ENCODE data around the gene DIP2C. TPM values are rescaled to one million over a fixed set of nuclear protein-coding genes. Genes with fewer than 3 reads are reported as not detected.

The DIP2C gene
- total RNA-seq, 3 donors from 2014 or later, result 8.0 to 72.0 (median 8.5) TPM

- ATAC-seq (no peak), DNase-seq (no peak)
- Histone ChIP-seq H3K4me1 (ENCODE audit: low read depth) (no peaks in the 10 kb centered on the region), H3K36me3 (ENCODE audit: low read depth) (no peaks in the 10 kb centered on the region), H3K4me3 (no peak overlapping the region), H3K9me3 (no peaks in the 10 kb centered on the region)
- intact Hi-C loops (cut with DNase I, micrococcal nuclease), result no loop called here
- no peak for TF ChIP-seq CTCF (IDR thresholded peaks at IDR 0.05)
Measured at GRCh38 chr10:343231-344220, 345.9 kb downstream of the DIP2C start.

DNA sequence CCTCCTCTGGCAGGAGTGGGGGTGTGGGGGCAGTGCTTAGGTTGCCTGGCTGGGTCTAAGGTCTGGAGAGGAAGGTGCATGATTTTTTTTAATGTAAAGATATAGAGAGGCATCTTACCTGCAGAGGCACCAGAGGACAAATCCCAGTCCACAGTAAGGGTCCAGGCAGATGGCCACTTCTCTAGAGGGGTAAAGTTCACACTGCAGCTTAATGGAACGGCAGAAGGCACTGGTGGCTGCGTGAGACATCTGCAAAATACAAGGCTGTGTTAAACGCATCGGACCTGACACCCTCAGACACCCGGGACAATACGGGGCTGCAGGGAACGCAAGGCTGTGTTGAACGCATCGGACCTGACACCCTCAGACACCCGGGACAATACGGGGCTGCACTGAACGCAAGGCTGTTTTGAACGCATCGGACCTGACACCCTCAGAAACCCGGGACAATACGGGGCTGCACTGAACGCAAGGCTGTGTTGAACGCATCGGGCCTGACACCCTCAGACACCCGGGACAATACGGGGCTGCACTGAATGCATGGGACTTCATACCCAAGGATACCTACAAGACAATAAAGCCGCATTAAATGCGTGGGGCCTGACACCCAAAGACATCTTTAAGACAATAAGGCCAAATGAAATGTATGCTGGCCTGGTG, 348.3 kb downstream of the DIP2C start:
- H3K4me1 ChIP-seq (ENCODE audit: low read depth), result no peaks in the 10 kb centered on the region
- intact Hi-C loops (cut with DNase I, micrococcal nuclease), result no loop called here
- TF ChIP-seq CTCF (IDR thresholded peaks at IDR 0.05), result no peak
- H3K36me3 ChIP-seq (ENCODE audit: low read depth), result no peaks in the 10 kb centered on the region
- H3K4me3 ChIP-seq, result no peak overlapping the region
- DNase-seq, result no peak
- ATAC-seq, result no peak
- no peaks in the 10 kb centered on the region for H3K9me3 ChIP-seq

DNA sequence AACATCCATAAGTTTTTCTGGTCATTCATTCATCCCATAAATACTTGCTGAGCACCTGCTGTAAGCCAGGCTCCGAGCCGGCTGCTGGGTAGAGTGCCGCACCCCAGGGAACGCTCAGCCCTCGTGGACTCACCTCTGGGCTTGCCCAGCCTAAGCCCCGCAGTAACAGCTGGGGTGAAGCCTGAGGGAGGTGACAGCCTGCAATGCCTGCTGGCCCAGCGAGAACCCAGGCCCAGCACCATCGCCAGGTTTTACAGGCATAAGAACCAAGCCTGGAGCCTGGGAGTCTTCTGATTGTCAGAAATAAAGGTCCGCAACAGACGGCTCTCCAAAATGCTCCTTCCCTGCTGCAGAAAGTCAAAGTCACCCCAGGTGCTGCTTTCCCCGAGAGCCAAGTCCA, 348.8 kb downstream of the DIP2C start:
- ATAC-seq, result no peak
- no peak for DNase-seq
- Histone ChIP-seq H3K9me3 (no peaks in the 10 kb centered on the region), H3K4me1 (ENCODE audit: low read depth) (no peaks in the 10 kb centered on the region), H3K36me3 (ENCODE audit: low read depth) (no peaks in the 10 kb centered on the region), H3K4me3 (no peak overlapping the region)
- intact Hi-C loops (cut with DNase I, micrococcal nuclease), result no loop called here
- no peak for TF ChIP-seq CTCF (IDR thresholded peaks at IDR 0.05)

- DNase-seq (no peak), ATAC-seq (no peak)
- H3K4me1 ChIP-seq (ENCODE audit: low read depth), result no peaks in the 10 kb centered on the region
- no peak overlapping the region for H3K4me3 ChIP-seq
- intact Hi-C loops (cut with DNase I, micrococcal nuclease), result no loop called here
- no peaks in the 10 kb centered on the region for H3K9me3 ChIP-seq
- no peak for TF ChIP-seq CTCF (IDR thresholded peaks at IDR 0.05)
- no peaks in the 10 kb centered on the region for H3K36me3 ChIP-seq (ENCODE audit: low read depth)
Measured at GRCh38 chr10:339038-339391, 350.5 kb downstream of the DIP2C start.

DNA sequence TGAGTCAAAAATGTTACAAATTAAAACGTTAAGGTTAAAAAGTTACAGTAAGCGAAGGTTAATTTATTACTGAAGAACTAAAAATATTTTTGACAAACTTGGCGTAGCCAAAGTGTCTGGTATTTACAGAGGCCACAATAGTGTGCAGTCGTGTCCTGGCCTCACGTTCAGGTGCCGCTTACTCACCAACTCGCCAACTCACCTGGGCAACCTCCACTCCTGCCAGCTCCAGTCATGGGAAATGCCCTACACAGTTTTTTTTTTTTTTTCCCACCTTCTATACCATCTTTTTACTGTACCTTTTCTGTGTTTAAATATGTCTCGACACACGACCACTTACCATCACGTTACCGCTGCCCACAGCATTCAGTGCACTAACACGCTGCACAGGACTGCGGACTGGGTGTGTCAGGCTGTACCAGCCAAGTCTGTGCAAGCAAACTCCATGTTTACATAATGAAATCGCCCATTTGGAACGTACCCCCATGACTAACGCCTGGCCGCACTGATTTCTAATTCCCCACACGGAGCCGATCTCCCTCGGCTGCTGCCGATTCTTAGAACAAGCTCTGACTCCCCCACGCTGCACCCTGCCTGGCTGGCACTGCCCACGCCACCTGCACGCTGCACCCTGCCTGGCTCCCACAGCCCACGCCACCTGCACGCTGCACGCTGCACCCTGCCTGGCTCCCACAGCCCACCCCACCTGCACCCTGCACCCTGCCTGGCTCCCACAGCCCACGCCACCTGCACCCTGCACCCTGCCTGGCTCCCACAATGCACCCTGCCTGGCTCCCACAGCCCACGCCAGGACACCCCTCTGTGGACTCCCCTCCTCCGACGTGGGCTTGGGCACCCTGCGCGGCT, 351.1 kb downstream of the DIP2C start:
- Histone ChIP-seq H3K9me3 (no peaks in the 10 kb centered on the region), H3K36me3 (ENCODE audit: low read depth) (no peaks in the 10 kb centered on the region), H3K4me1 (ENCODE audit: low read depth) (no peaks in the 10 kb centered on the region), H3K4me3 (no peak overlapping the region)
- no peak for TF ChIP-seq CTCF (IDR thresholded peaks at IDR 0.05)
- intact Hi-C loops (cut with DNase I, micrococcal nuclease), result no loop called here
- DNase-seq (no peak), ATAC-seq (peak; percentile 60)

Data from mucosa of descending colon (tissue), 3 donors.